GM21576 (cell line): ENCODE results near the gene RAB4A.

ENCODE experiments used
- ATAC-seq: cut with Tn5 transposase; IDR thresholded peaks from one replicate; pipeline ENCODE4 v1.9.1; 2021; ENCODE audit warnings: mild to moderate bottlenecking, moderate library complexity; ENCODE audit not compliant: unreplicated experiment

The RAB4A gene

GRCh38 chr1:229243638-229244037 lies 27.3 kb upstream of the RAB4A start:
- ATAC-seq, result no peak

- ATAC-seq, result no peak
Measured at GRCh38 chr1:229244091-229244490, 26.8 kb upstream of the RAB4A start.

DNA sequence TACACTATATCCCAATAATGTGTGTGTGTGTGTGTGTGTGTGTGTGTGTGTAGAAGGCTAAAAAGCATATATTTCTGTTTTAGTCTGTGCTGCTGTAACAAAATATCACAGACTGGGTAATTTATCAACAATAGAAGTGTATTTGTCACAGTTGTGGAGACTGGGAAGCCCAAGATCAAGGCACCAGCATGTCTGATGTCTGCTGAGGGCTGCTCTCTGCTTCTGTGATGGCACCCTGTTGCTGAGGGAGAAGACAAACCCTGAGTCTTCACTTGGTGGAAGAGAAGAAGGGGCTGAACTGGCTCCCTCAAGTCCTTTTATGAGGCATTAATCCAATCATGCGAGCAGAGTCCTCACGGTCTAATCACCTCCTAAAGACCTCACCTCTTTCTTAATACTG lies 23.0 kb upstream of the RAB4A start:
- ATAC-seq, result no peak

- ATAC-seq, result no peak
Measured at GRCh38 chr1:229248821-229249817, 21.8 kb upstream of the RAB4A start.

GRCh38 chr1:229249854-229250644 lies 20.9 kb upstream of the RAB4A start:
- ATAC-seq, result no peak

DNA sequence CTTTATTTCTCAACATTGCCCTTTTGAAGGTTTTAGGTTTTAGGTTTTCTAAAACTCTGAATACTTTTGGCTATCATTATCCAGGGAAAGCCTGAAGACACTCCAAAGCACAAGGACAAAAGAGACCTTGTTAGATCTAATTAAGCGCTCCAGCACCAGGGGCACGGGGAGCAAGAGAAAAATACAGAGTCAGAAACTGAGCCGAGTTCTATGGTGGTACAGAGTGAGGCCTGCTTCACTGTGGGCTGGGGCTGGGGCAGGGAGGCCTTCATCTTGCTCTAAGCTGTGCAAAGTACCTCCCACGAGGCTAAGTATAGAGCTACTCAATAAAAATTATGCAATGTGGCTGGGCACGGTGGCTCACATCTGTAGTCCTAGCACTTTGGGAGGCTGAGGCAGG lies 19.7 kb upstream of the RAB4A start:
- no peak for ATAC-seq

DNA sequence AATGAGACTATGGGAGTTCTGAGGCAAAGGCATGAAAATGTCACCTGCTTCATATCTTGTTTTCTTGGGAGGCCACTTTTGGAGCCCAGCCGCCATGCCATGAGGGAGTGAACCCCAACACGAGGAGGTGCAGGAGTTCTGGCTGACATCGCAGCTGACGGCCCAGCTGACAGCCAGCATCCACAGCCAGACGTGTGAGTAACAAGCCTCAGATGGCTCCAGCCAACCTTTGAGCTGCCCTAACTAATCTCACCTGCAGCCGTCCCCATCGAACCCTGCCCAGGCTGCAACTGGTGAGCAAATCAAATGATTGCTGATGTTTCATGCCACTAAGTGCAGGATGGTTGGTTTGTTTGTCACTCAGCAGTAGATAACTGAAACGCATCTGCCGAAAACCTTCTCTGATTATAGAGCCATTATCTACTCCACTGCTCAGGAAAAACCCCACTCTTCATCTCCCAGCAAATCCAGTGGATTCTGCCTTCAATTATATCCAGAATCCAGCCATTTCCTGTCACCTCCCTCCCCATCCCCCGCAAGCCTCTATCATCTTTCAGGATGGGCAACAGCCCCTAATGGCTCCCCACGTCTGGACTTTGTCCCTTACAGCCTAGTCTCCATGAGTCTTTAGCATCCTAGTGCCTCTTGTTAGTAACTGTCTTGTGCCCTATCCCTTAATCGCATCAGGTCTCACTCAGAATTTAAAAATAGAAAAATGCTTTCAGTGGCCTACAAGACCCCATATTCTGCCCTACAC lies 18.5 kb upstream of the RAB4A start:
- no peak for ATAC-seq

DNA sequence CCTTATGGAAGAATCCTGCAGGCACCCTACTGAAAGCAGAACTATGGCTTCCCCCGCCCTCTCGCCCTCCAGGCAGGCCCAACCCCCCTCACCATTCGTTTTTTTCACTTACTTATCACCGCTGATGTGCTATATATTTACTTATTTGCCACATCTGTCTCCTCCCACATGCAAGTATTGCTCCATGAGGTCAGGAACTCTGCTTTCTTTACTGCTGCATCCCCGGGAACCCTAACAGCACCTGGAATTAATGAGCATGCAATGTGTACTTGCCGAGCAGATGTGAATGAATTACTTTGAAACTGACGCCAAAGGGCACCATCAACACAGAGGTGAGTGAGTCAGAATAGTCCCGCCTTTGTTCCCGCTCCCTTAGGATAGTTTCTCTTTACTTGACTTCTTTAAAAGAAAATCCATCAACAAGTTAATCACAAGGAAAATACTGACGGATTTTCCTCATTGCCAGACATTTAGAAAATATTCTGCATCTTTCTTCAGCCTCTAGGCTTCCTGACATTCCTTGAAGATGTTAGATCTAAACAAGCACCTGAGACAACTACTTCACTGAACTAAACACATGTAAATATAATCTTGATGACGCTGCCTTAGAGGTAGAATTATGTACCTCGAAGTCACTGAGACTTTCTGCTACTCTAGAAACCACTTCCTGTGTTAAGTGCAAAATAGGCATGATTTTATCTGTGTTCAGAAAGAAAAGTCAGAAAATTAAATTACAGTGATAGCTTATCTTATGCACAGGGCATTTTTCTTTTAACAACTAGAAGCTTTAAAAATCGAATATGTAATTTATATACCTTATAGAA lies 17.5 kb upstream of the RAB4A start:
- no peak for ATAC-seq

- ATAC-seq, result no peak
Measured at GRCh38 chr1:229254910-229255541, 15.9 kb upstream of the RAB4A start.

- no peak for ATAC-seq
Measured at GRCh38 chr1:229258031-229258756, 12.7 kb upstream of the RAB4A start.

GRCh38 chr1:229258757-229259060 lies 12.2 kb upstream of the RAB4A start:
- ATAC-seq, result no peak

DNA sequence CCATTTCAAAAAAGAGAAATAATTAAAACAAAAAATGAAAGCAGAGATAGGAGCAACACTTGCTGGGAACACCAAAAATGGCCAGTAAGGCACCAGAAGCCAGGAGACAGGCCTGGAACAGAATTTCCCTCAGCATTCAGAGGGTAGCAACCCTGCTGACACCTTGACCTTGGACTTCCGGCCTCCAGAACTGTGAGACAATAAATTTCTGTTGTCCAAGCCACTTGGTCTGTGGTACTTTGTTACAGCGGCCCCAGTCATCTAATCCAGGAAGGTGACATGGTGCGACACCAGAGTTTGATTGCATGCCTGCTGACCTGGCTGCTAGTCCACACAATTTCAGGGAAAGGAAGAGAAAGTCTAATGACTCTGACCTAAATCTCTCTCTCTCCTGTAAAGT lies 10.6 kb upstream of the RAB4A start:
- ATAC-seq, result no peak

DNA sequence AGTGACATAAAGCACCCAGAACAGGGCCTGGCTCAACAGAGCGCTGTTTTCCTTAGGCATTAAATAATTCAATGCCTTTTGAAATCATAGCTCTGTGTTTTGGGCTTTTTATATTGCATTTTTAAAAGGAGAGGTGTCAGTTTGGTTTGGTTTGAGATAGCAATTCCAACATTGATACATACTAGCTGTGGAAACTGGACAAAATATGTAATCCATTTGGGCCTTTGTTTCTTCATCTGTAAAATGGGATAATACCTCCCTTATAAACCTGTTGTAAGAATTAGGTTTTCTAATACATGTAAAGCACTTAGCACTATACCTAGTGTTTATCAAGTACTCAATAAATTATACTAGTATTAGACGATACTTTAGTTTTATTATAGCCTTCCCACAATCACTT lies 8.7 kb upstream of the RAB4A start:
- no peak for ATAC-seq

DNA sequence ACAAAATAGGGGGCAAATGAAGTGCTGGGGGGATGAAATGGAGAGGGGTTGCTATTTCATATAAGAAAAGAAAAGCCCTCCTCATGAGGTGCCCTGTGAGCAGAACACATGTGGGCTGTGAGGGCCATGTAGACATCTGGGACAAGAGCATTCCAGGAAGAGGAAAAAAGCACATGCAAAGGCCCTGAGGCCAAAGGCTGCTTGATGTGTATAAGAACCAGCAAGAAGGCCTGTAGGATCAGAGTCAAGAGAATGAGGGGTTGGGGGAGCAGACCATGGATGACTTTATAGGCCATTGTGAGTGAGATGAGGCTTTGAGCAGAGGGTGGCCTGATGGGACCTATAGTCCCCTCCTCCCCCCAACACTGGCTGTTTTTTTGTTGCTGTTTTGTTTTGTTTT lies 7.7 kb upstream of the RAB4A start:
- ATAC-seq, result no peak

DNA sequence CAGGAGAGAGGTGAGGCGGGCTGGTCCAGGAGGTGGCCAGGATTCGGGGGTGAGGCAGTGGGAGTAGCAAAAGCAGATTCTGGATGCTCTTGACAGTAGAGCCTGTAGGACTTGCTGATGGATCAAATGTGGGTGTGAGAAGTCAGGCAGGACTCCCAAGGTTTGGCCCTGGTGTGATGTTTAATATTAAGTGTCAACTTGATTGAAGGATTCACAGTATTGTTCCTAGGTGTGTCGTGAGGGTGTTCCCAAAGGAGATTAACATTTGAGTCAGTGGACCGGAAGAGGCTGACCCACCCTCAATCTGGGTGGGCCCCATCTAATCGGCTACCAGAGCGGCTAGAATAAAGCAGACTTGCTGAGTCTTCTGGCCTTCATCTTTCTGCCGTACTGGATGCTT lies 6.8 kb upstream of the RAB4A start:
- no peak for ATAC-seq

GRCh38 chr1:229264487-229264886 lies 6.4 kb upstream of the RAB4A start:
- no peak for ATAC-seq

- ATAC-seq, result no peak
Measured at GRCh38 chr1:229266274-229266673, 4.6 kb upstream of the RAB4A start.

GRCh38 chr1:229266832-229267500 lies 3.9 kb upstream of the RAB4A start:
- ATAC-seq, result no peak

DNA sequence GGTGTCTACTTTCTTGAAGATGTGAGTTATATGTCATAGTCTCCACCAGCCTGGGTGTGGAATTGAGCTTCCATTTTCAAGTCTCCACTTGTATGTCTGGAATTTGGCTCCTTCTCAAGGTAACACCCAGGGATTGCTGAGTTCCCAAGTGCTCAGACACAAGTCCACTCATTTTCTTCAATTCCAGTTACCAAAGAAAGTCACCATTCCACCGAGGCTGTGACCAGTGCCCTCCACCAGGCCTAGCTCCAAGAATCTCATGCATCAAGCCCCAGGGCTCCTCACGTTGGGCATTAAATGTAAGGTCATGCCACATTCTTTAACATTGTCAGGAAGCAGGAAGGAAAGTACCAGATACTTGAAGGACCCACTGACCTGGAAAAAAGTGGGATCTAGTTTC lies 2.4 kb upstream of the RAB4A start:
- no peak for ATAC-seq
